ENCODE measurements around the gene MAN2B1.

DNA sequence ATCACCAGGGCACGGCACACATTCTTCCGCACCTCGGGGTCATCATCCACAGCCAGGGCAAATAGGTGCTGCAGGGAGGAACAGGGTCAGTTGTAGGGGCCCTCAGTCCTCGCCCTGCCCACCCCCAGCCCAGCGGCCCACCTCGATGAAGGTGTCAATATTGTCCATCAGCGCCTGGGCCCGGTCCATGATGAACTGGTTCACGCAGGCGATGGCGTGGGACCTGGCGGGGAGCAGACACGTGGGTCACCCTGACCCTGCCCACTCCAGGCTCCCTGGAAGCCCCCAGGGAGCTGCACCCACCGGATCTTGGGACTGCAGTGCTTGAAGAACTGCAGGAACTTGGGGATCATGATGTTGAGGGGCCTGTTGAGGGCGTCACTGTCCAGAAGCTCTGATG, 48.6 kb upstream of the MAN2B1 start:
- TF ChIP-seq, protein P1, sequence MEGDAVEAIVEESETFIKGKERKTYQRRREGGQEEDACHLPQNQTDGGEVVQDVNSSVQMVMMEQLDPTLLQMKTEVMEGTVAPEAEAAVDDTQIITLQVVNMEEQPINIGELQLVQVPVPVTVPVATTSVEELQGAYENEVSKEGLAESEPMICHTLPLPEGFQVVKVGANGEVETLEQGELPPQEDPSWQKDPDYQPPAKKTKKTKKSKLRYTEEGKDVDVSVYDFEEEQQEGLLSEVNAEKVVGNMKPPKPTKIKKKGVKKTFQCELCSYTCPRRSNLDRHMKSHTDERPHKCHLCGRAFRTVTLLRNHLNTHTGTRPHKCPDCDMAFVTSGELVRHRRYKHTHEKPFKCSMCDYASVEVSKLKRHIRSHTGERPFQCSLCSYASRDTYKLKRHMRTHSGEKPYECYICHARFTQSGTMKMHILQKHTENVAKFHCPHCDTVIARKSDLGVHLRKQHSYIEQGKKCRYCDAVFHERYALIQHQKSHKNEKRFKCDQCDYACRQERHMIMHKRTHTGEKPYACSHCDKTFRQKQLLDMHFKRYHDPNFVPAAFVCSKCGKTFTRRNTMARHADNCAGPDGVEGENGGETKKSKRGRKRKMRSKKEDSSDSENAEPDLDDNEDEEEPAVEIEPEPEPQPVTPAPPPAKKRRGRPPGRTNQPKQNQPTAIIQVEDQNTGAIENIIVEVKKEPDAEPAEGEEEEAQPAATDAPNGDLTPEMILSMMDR (IDR thresholded peaks at IDR 0.05) = no peak
- TF ChIP-seq EZH2phosphoT487 (IDR thresholded peaks at IDR 0.05) = no peak
